ENCODE measurements around the gene CEACAM19.

DNA sequence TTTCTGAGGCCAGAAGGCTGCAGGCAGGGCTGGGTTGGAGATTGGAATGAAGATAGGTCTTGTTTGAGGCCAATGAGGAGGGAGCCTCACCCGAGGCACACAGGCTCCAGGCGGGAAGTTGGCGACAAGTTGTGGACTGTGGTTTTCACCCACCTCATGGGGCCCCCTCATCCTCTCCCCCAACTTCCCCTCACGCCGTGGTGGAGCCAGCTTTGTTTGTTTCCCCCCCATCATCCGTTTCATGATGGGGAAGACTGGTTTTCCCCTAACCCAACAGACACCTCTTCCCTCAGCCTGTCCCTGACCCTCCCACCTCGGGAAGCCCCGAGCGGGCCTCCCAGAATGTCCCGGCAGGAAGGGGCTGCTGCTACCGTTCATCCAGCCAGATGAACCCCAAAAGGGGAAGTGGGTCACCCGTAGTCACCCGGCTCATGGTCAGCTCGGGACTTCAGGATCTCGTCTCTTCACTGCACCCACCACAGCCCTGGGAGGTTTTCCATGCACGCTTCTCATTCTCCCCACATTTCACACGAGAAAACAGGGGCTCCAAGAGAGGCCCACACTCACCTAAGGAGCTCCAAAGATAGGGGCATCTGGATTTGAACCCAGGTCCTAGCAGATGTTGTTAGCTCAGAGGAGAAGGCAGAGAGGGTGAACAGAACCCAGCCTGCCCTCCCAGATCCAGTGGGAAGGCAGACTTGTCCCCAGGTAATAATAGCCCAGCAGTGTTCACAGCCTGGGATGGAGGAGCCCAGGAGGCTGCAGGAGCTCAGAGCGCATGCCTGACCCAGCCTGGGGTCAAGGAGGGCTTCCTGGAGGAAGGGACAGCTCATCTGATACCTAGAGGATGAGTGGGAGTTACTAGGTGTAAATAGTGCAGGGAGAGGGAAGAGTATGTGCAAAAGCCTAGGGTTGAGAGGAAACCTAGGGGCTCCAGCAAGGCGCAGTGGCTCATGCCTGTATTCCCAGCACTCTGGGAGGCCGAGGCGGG is 51.1 kb downstream of the CEACAM19 start:
- TF ChIP-seq POLR2AphosphoS5 (IDR thresholded peaks at IDR 0.05; ENCODE audit: control insufficient read depth, insufficient read depth, low read depth, low read length) (no peak), ATF7 (IDR thresholded peaks at IDR 0.05) (no peak), ZNF445 (CRISPR knock-in tag; IDR thresholded peaks at IDR 0.05; ENCODE audit: low read depth) (no peak), SMAD1 (IDR thresholded peaks at IDR 0.05; ENCODE audit: low read depth, low read length, partially characterized antibody) (no peak)
- TF ChIP-seq, protein P1, sequence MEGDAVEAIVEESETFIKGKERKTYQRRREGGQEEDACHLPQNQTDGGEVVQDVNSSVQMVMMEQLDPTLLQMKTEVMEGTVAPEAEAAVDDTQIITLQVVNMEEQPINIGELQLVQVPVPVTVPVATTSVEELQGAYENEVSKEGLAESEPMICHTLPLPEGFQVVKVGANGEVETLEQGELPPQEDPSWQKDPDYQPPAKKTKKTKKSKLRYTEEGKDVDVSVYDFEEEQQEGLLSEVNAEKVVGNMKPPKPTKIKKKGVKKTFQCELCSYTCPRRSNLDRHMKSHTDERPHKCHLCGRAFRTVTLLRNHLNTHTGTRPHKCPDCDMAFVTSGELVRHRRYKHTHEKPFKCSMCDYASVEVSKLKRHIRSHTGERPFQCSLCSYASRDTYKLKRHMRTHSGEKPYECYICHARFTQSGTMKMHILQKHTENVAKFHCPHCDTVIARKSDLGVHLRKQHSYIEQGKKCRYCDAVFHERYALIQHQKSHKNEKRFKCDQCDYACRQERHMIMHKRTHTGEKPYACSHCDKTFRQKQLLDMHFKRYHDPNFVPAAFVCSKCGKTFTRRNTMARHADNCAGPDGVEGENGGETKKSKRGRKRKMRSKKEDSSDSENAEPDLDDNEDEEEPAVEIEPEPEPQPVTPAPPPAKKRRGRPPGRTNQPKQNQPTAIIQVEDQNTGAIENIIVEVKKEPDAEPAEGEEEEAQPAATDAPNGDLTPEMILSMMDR (IDR thresholded peaks at IDR 0.05 in 2 of 3, conservative IDR thresholded peaks at IDR 0.05 in 1 of 3; ENCODE audit: insufficient read depth in 2 of 3, low read depth in 1 of 3, low read length in 3 of 3) = no peak
- TF ChIP-seq, protein P2, sequence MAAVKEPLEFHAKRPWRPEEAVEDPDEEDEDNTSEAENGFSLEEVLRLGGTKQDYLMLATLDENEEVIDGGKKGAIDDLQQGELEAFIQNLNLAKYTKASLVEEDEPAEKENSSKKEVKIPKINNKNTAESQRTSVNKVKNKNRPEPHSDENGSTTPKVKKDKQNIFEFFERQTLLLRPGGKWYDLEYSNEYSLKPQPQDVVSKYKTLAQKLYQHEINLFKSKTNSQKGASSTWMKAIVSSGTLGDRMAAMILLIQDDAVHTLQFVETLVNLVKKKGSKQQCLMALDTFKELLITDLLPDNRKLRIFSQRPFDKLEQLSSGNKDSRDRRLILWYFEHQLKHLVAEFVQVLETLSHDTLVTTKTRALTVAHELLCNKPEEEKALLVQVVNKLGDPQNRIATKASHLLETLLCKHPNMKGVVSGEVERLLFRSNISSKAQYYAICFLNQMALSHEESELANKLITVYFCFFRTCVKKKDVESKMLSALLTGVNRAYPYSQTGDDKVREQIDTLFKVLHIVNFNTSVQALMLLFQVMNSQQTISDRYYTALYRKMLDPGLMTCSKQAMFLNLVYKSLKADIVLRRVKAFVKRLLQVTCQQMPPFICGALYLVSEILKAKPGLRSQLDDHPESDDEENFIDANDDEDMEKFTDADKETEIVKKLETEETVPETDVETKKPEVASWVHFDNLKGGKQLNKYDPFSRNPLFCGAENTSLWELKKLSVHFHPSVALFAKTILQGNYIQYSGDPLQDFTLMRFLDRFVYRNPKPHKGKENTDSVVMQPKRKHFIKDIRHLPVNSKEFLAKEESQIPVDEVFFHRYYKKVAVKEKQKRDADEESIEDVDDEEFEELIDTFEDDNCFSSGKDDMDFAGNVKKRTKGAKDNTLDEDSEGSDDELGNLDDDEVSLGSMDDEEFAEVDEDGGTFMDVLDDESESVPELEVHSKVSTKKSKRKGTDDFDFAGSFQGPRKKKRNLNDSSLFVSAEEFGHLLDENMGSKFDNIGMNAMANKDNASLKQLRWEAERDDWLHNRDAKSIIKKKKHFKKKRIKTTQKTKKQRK (IDR thresholded peaks at IDR 0.05; ENCODE audit: borderline replicate concordance, low read depth, low read length) = no peak
